Fibroblast of upper back skin (primary cell): ENCODE data around the gene MPND.

Source experiments
- DNase-seq: peaks from one replicate; pipeline ENCODE4 v3.0.0-alpha.2; 2013

MPND gene

GRCh38 chr19:4409123-4409933 is 66.0 kb downstream of the MPND start:
- DNase-seq: no peak
